DMS 273 treated with DMSO at 0.1 percent for 48 hours (cell line): ENCODE results near the gene PRAMEF4.
"Not testable (repeated sequence)": the region's sequence is repeated elsewhere in the genome, so short reads cannot be mapped to it uniquely, and the experiment has no call there.

ENCODE experiments used
- DNase-seq: peaks from one replicate; lab custom pipeline; 2025; lab: John Stamatoyannopoulos, UW

PRAMEF4 gene

DNA sequence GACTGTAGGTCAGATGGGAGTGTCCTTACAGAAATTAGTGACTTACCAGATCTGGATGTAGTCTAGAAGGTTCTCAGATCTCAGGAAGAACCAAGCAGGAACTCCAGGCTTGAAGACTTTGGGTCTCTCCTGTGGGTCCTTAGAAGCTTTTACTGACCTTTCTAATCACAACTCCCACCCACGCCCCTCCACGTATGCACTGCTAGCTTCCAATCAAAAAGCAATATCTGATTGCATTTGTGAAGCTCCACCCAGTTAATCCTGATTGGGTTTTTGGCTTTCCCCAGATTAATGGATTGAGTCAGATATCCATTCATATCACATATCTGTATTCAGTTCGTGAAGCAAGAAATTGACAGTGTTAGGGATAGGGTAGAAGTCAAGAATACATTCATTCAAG is at the start of gene PRAMEF4:
Gene PRAMEF4 (minus strand): TSS at position 101 of the 400 bp plus-strand sequence. CDS start 2,807 bp downstream, outside the sequence.
- not testable (repeated sequence) for DNase-seq

DNA sequence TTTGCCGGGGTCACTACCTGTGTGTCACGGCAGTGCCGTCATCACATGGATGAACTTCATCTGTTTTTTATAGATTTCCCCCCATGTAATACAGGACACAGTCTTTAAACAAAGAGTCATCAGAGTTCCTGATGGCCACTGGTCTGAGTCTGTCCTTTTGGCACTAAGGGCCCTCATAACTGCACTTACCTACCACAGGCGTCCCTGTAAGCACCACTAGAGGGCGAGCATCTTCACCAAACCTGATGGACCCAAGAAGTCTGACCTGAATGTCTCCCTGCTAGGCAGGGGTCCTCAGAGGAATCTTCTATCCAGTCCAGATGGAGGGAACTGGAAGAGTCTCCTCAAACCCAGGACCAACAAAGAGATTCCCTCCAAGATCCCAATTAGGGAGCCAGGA is 38.4 kb upstream of the PRAMEF4 start:
- not testable (repeated sequence) for DNase-seq

DNA sequence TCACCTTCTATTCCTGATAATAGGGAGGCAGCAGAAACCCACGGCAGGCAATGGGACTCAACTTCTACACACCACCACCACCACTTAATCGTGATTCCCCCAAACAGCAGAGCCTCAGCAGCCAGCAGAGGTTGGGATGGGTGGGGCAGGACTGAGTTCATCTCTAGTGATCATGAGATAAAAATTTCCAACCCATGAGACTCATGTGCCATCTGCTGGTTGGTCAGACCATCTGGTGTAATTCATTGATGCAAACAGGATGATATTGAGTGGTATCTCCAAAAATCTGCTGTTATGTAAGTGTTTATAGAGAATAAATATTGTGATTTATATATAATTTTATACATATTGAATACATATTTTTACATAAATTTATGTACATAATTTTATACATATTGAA is 35.7 kb upstream of the PRAMEF4 start:
- not testable (repeated sequence) for DNase-seq

DNA sequence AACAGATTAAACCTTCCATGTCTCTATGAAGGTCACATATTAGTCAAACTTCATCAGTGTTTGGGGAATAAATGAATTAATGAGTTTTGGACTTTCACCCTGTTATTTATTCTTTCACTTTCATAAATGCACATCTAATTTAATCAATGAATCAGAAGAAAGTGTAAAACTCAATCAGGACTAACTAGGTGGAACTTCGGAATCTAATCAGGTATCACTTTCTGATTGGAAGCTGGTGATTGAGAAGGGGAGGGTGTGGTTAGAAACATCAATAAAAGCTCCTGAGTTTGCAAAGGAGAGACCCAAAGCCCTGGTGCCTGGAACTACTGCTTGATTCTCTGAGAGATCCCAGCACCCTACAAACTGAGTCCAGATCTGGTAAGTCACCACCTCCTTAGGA is 30.3 kb upstream of the PRAMEF4 start, which contains the start of gene PRAMEF7:
Gene PRAMEF7 (plus strand): TSS at position 301 of the 400 bp plus-strand sequence. CDS start 1,083 bp downstream, outside the sequence.
- DNase-seq = not testable (repeated sequence)

DNA sequence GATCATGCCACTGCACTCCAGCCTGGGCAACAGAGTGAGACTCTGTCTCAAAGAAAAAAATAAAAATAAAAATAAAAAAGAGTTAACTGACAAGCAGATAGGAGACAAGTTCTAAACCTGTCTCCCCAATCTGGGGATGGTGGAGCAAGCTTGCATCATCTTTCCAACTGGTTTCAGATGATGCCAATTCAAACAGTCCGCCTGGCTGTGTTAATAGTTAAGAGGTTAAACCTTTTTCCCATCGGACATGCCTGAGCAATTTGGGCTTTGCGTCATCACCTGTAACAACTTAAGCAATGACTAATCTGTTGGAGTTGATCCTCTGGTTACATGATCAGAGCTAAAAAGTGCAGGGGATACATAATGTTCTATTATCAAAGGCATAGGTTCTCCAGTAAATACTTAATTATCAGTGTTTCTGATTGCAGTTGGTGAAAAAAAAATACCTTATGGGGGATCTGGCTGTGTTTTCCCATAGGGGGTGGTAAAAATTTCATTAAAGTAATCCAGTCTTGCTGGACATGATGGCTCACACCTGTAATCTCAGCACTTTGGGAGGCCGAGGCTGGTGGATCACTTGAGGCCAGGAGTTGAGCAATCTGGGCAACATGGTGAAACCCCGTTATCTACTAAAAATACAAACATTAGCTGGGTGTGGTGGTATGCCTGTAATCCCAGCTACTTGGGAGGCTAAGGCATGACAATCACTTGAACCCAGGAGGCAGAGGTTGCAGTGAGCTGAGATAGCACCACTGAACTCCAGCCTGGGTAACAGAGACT is 18.0 kb upstream of the PRAMEF4 start:
- not testable (repeated sequence) for DNase-seq

DNA sequence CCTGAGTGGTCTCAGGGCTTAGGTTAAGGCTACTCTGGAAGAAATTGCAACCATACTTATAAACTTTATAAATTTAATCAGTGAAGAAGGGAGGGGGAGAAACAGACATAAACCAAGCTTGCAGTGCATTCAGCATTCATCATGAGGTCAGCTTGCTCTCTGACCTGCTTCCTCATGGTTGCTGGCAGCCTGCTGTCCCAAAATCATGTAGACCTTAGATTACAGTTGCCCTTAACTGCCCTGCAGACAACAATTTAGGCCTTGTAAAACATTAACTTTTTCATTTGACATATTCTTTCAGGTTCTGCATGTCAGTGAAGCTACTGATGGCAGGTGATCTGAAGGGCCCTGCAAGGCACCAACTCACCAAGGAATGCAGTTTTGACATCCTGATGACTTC is 13.2 kb upstream of the PRAMEF4 start:
- DNase-seq = not testable (repeated sequence)

DNA sequence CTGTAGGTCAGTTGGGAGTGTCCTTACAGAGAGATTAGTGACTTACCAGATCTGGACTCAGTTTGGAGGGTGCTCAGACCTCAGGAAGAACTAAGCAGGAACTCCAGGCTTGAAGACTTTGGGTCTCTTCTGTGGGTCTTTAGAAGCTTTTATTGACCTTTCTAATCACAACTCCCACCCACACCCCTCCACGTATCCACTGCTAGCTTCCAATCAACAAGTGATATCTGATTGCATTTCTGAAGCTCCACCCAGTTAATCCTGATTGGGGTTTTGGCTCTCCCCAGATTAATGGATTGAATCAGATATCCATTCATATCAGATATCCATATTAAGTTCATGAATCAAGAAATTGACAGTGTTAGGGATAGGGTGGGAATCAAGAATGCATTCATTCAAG is 12.2 kb upstream of the PRAMEF4 start, which contains the start of gene PRAMEF10:
Gene PRAMEF10 (minus strand): TSS at position 101 of the 400 bp plus-strand sequence. CDS start 2,423 bp downstream, outside the sequence.
- DNase-seq = not testable (repeated sequence)

DNA sequence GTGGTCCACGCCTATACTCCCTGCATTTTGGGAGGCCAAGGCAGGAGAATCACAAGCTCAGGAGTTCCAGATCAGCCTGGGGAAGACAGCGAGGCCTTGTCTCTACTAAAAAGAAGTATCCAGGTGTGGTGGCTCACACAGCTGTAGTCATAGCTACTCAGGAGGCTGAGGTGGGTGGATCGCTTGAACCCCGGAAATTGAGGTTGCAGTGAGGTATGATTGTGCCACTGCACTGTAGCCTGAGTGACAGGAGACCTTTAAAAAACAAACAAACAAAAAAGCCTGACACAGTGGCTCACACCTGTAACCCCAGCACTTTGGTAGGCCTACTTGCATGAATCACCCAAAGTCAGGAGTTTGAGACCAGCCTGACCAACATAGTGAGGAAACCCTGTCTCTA is 7.5 kb downstream of the PRAMEF4 start:
- DNase-seq = not testable (repeated sequence)

DNA sequence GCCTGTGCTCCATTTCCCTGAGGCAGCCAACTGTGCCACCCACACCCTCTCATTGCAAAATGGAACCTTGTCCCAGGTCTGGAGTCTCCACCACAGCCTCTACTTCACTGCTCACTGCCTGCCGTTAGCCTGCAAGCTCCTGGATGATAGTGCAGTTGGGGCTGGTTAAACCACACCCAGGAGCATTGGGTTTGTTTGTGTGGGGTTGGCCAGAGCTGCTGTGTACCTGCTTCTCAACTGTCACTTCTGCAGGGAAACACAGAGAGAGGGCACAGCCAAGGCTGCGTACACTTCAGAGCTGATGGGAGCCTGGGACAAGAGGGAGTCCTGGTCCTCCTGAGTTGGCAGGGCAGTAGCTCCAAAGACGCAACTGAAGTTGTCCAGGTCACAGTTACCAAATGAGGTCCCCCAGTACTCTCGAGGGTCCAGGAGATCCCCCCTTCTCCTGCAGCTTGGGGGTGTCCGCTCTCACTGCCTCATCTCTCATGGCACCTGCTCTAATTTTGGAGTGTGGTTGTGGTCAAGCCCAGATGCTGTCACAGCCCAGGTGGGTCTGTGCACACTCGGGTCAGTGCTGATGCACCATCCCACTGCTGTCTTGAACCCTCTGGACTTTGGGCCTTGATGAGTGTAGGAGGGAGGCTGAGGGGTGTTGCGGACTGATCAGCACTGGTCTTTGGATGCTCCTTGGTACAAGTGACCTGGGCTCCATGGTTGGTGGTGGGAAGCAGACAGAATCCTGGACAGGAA is 22.7 kb downstream of the PRAMEF4 start:
- not testable (repeated sequence) for DNase-seq

DNA sequence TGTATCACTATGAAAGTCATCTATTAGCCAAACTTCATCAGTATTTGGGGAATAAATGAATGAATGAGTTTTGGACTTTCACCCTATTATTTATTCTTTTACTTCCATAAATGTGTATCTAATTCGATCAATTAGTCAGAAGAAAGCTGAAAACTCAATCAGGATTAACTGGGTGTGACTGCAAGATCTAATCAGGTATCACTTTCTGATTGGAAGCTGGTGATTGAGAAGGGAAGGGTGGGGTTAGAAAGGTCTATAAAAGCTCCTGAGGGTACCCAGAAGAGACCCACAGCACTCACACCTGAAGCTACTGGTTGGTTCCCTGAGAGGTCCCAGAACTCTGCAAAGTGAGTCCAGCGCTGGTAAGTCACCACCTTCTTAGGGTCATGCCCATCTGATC is 29.2 kb downstream of the PRAMEF4 start, which contains the start of gene PRAMEF2:
Gene PRAMEF2 (plus strand): TSS at position 301 of the 400 bp plus-strand sequence. CDS start 1,924 bp downstream, outside the sequence.
- DNase-seq = not testable (repeated sequence)

DNA sequence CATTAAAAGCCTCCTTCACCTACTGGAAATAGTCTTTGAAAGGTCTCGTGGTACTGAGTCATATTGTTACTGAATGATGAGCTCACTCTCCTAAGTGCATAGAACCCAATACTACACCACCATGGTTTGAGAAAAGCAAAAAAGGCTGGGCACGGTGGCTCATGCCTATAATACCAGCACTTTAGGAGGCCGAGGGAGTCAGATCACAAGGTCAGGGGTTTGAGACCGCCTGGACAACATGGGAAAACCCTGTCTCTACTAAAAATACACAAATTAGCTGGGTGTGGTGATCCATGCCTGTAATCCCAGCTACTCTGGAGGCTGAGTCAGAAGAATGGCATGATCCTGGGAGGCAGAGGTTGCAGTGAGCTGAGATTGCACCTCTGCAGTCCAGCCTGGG is 34.2 kb downstream of the PRAMEF4 start:
- DNase-seq = no peak

DNA sequence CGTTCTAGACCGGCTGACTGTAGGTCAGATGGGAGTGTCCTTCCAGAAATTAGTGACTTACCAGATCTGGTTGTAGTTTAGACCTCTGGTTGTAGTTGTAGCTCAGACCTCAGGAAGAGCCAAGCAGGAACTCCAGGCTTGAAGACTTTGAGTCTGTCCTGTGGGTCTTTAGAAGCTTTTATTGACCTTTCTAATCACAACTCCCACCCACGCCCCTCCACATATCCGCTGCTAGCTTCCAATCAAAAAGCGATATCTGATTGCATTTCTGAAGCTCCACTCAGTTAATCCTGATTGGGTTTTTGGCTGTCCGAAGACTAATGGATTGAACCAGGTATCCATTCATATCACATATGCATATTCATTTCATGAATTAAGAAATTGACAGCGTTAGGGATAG is 37.4 kb downstream of the PRAMEF4 start, which contains the start of gene HNRNPCL1:
Gene HNRNPCL1 (minus strand): TSS at position 101 of the 400 bp plus-strand sequence. CDS start 431 bp downstream, outside the sequence.
- not testable (repeated sequence) for DNase-seq

DNA sequence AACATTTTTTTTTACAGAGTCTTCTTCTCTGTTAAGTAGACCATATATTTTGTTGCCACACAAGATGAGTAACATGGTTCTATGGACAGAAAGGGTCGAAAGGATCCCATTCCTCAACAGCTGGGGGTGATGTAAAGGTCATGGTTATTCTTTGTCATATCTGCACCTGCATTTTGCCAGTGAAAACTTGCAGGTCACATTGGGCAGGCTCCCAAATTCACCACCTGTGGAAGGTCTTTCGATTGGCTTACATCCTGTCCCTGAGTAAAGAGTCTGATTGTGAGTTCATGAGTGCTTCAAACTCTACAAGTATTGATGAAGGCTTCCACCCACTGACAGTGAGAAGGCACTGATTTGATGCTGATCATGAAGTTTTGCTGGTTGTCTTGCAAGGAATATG is 52.8 kb downstream of the PRAMEF4 start:
- not testable (repeated sequence) for DNase-seq

DNA sequence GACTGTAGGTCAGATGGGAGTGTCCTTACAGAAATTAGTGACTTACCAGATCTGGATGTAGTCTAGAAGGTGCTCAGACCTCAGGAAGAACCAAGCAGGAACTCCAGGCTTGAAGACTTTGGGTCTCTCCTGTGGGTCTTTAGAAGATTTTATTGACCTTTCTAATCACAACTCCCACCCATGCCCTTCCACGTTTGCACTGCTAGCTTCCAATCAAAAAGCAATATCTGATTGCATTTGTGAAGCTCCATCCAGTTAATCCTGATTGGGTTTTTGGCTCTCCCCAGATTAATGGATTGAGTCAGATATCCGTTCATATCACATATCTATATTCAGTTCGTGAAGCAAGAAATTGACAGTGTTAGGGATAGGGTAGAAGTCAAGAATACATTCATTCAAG is 54.7 kb downstream of the PRAMEF4 start, which contains the start of gene PRAMEF11:
Gene PRAMEF11 (minus strand): TSS at position 101 of the 400 bp plus-strand sequence. CDS start 2,621 bp downstream, outside the sequence.
- DNase-seq = not testable (repeated sequence)
